HG02763 (cell line): Measurements from ENCODE around the gene LMAN2L.

Source experiments
- ATAC-seq: cut with Tn5 transposase; IDR thresholded peaks from one replicate; pipeline ENCODE4 v1.9.1; 2021; ENCODE audit warnings: mild to moderate bottlenecking, moderate library complexity; ENCODE audit not compliant: unreplicated experiment

LMAN2L gene

GRCh38 chr2:96760036-96760985 lies 20.4 kb upstream of the LMAN2L start, which contains the start of gene CNNM4:
Gene CNNM4 (plus strand): TSS chr2:96760902. CDS start chr2:96761000, 98 bp downstream.
- peak; percentile 81 for ATAC-seq

- no peak for ATAC-seq
Observed at GRCh38 chr2:96759548-96759947, 19.7 kb upstream of the LMAN2L start.

- ATAC-seq, result no peak
Observed at GRCh38 chr2:96758987-96759386, 19.1 kb upstream of the LMAN2L start.

- ATAC-seq, result no peak
Observed at GRCh38 chr2:96757477-96757860, 17.6 kb upstream of the LMAN2L start.

GRCh38 chr2:96756788-96757476 lies 17.1 kb upstream of the LMAN2L start:
- ATAC-seq, result no peak

GRCh38 chr2:96754317-96754716 lies 14.5 kb upstream of the LMAN2L start:
- ATAC-seq, result no peak

- ATAC-seq, result no peak
Observed at GRCh38 chr2:96753661-96754282, 13.9 kb upstream of the LMAN2L start.

GRCh38 chr2:96751800-96752199 lies 11.9 kb upstream of the LMAN2L start:
- no peak for ATAC-seq

- no peak for ATAC-seq
Observed at GRCh38 chr2:96747061-96747617, 7.3 kb upstream of the LMAN2L start.

GRCh38 chr2:96739076-96739632 lies 710 bp downstream of the LMAN2L start:
- no peak for ATAC-seq

- no peak for ATAC-seq
Observed at GRCh38 chr2:96737831-96738230, 2.0 kb downstream of the LMAN2L start.

GRCh38 chr2:96737251-96737650 lies 2.6 kb downstream of the LMAN2L start:
- ATAC-seq, result no peak

GRCh38 chr2:96734880-96735583 lies 4.8 kb downstream of the LMAN2L start:
- ATAC-seq, result no peak

GRCh38 chr2:96733931-96734330 lies 5.9 kb downstream of the LMAN2L start:
- no peak for ATAC-seq

GRCh38 chr2:96730212-96730611 lies 9.7 kb downstream of the LMAN2L start:
- no peak for ATAC-seq

- no peak for ATAC-seq
Observed at GRCh38 chr2:96729748-96730147, 10.1 kb downstream of the LMAN2L start.

- no peak for ATAC-seq
Observed at GRCh38 chr2:96727431-96727830, 12.4 kb downstream of the LMAN2L start.

- no peak for ATAC-seq
Observed at GRCh38 chr2:96726131-96726530, 13.7 kb downstream of the LMAN2L start.

- no peak for ATAC-seq
Observed at GRCh38 chr2:96716388-96716787, 23.5 kb downstream of the LMAN2L start.

- no peak for ATAC-seq
Observed at GRCh38 chr2:96715658-96716057, 24.2 kb downstream of the LMAN2L start.
